ENCODE data around the gene WNT8B. TPM values are rescaled to one million over a fixed set of nuclear protein-coding genes. Genes with fewer than 3 reads are reported as not detected.

The WNT8B gene
- total and polyA plus RNA-seq, 10 donors, result 0.03 TPM; not detected in 9

- Histone ChIP-seq H3K36me3 (no peaks in the 10 kb centered on the region), H3K27ac (no peak overlapping the region), H3K9me3 (no peaks in the 10 kb centered on the region), H3K4me3 (no peak overlapping the region), H3K27me3 (replicated peaks in 1 of 7) (peaks cover 0 to 60% (median 14%) of the 10 kb centered on the region in 7 donors), H3K4me1 (peaks cover 11 to 19% (median 17%) of the 10 kb centered on the region in 6 donors)
- intact Hi-C loops (cut with DNase I; ENCODE audit: low total_unique reads), result no loop called here
- TF ChIP-seq POLR2A (IDR thresholded peaks at IDR 0.05), result no peak
- no peak for TF ChIP-seq POLR2AphosphoS5 (IDR thresholded peaks at IDR 0.05)
- TF ChIP-seq CTCF (IDR thresholded peaks at IDR 0.05 in 8 of 11, conservative IDR thresholded peaks at IDR 0.05 in 3 of 11), result no peak
- no peak for DNase-seq
- 45 to 52% (median 49%) methylated on average over 5 of the region's 5 CpGs for WGBS, 5 donors
Observed at GRCh38 chr10:100477970-100478369, 15.2 kb downstream of the WNT8B start.

DNA sequence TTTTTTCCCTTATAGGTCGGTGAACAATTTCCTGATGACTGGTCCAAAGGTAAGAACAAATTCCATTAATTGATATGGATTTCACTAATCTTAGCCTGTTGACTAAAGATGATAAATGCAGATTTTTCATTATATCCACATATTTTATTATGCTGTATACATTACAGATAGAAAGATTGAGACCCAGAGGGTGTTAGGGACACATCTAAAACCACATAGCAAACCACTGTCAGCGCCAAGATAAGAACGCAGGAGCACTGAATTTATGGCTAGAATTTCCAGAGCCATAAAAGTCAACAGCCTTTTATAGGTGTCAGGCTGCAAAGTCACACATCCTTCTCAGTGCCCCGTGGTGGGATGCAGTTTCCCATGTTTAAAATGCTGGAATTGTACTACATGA, 16.2 kb downstream of the WNT8B start:
- H3K4me1 ChIP-seq, result peaks cover 11 to 26% (median 18%) of the 10 kb centered on the region in 6 donors
- peaks cover 0 to 60% (median 14%) of the 10 kb centered on the region in 7 donors for H3K27me3 ChIP-seq (replicated peaks in 1 of 7)
- H3K4me3 ChIP-seq, result no peak overlapping the region
- intact Hi-C loops (cut with DNase I; ENCODE audit: low total_unique reads), result no loop called here
- H3K27ac ChIP-seq, result no peak overlapping the region
- 30 to 40% (median 32%) methylated on average over 4 of the region's 4 CpGs for WGBS, 5 donors
- DNase-seq, result no peak
- no peaks in the 10 kb centered on the region for H3K36me3 ChIP-seq
- H3K9me3 ChIP-seq, result no peaks in the 10 kb centered on the region
- TF ChIP-seq POLR2A (IDR thresholded peaks at IDR 0.05) (no peak), CTCF (IDR thresholded peaks at IDR 0.05 in 8 of 11, conservative IDR thresholded peaks at IDR 0.05 in 3 of 11) (no peak), POLR2AphosphoS5 (IDR thresholded peaks at IDR 0.05) (no peak)

- H3K9me3 ChIP-seq, result no peaks in the 10 kb centered on the region
- peaks cover 0 to 60% (median 14%) of the 10 kb centered on the region in 7 donors for H3K27me3 ChIP-seq (replicated peaks in 1 of 7)
- no peak for DNase-seq
- 74 to 88% (median 80%) methylated on average over 2 of the region's 2 CpGs for WGBS, 5 donors
- H3K4me1 ChIP-seq, result peaks cover 11 to 26% (median 18%) of the 10 kb centered on the region in 6 donors
- no peak overlapping the region for H3K4me3 ChIP-seq
- peaks cover 0 to 5% (median 0%) of the 10 kb centered on the region in 6 donors for H3K36me3 ChIP-seq
- no peak overlapping the region for H3K27ac ChIP-seq
- no peak for TF ChIP-seq POLR2AphosphoS5 (IDR thresholded peaks at IDR 0.05)
- TF ChIP-seq POLR2A (IDR thresholded peaks at IDR 0.05), result no peak
- no peak for TF ChIP-seq CTCF (IDR thresholded peaks at IDR 0.05 in 8 of 11, conservative IDR thresholded peaks at IDR 0.05 in 3 of 11)
- intact Hi-C loops (cut with DNase I; ENCODE audit: low total_unique reads), result no loop called here
Observed at GRCh38 chr10:100480002-100480401, 17.2 kb downstream of the WNT8B start.

DNA sequence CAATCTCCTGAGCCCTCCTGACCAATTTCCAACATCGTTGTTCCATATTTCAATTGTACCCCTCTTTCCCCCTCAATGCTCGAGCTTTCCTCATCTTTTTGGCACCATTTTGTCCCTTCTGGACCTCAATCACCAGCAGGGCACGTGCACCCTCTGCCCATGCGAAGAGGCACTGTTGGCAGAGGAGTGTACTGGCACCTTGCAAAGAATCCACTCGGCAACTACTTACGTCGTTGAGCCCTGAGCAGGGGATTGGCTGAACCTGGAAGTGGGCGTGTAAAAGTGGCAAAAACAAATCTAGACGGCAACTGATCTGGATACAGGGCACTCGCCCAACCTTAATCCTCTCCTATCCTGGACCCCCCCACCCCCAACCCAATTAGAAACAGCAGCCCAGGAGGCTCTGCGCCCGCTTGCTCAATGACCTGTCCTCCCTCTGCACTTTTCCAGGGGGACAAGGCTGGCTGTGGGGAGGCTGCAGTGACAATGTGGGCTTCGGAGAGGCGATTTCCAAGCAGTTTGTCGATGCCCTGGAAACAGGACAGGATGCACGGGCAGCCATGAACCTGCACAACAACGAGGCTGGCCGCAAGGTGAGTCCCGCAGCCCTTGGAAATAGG, 18.8 kb downstream of the WNT8B start:
- intact Hi-C loops (cut with DNase I; ENCODE audit: low total_unique reads), result no loop called here
- Histone ChIP-seq H3K4me1 (peaks cover 11 to 26% (median 18%) of the 10 kb centered on the region in 6 donors), H3K4me3 (peak overlapping the region; percentile 41 to 77 (median 54)), H3K9me3 (no peaks in the 10 kb centered on the region), H3K36me3 (peaks cover 0 to 21% (median 2%) of the 10 kb centered on the region in 6 donors), H3K27me3 (replicated peaks in 1 of 7) (peaks cover 0 to 60% (median 14%) of the 10 kb centered on the region in 7 donors), H3K27ac (no peak overlapping the region)
- TF ChIP-seq POLR2AphosphoS5 (IDR thresholded peaks at IDR 0.05) (no peak), POLR2A (IDR thresholded peaks at IDR 0.05) (no peak), CTCF (IDR thresholded peaks at IDR 0.05 in 8 of 11, conservative IDR thresholded peaks at IDR 0.05 in 3 of 11) (peak in 4 of 11 experiments; percentile 11 to 30 (median 18))
- peak; percentile 94 for DNase-seq
- WGBS, 5 donors, result 3 to 4% (median 4%) methylated on average over 13 to 19 of the region's 19 CpGs
